Astrocyte (in vitro differentiated cells and primary cell): Measurements from ENCODE around the gene PPFIBP1.

Experiments
- CTCF ChIP-seq: IDR thresholded peaks from 2 replicates; pipeline ENCODE4 v1.5.1; 2011; ENCODE audit warnings: low read depth, mild to moderate bottlenecking, inconsistent platforms, low read length, moderate library complexity; ENCODE audit not compliant: insufficient read depth
- EZH2 ChIP-seq: IDR thresholded peaks from 2 replicates; pipeline ENCODE4 v1.6.1; 2012; ENCODE audit warnings: mild to moderate bottlenecking, low read length, inconsistent platforms; ENCODE audit not compliant: insufficient read depth

GRCh38 chr12:27608890-27609289, 84.9 kb downstream of the PPFIBP1 start:
- no peak for TF ChIP-seq EZH2
- no peak for TF ChIP-seq CTCF
